K562 (cell line): ENCODE results near the gene GPR152. TPM values are rescaled to one million over a fixed set of nuclear protein-coding genes. Genes with fewer than 3 reads are reported as not detected.

ENCODE experiments used
- BRD4 ChIP-seq: fragments of 200-600 bp; sonication (generic); IDR thresholded peaks from 2 replicates; pipeline ENCODE4 v1.6.1; 2017; ENCODE audit warnings: inconsistent platforms
- CBFA2T3 ChIP-seq: fragments of 450-650 bp; IDR thresholded peaks from 2 replicates; pipeline ENCODE4 v1.6.1; 2017
- ELF2 ChIP-seq: fragments of 250-450 bp; sonication (Bioruptor Pico); IDR thresholded peaks from 2 replicates; pipeline ENCODE4 v1.5.0; 2021; ENCODE audit warnings: mild to moderate bottlenecking
- GATAD2B ChIP-seq: fragments of 450-650 bp; IDR thresholded peaks from 2 replicates; pipeline ENCODE4 v1.6.1; 2017; ENCODE audit warnings: mild to moderate bottlenecking, borderline replicate concordance
- HDAC2 ChIP-seq: fragments of 450-650 bp; IDR thresholded peaks from 2 replicates; pipeline ENCODE4 v1.6.1; 2016; ENCODE audit warnings: mild to moderate bottlenecking
- HNRNPK ChIP-seq: fragments of 200-400 bp; formaldehyde crosslinking; IDR thresholded peaks from one replicate; pipeline ENCODE4 v1.6.1; 2018; ENCODE audit warnings: mild to moderate bottlenecking, low read depth, low read length; ENCODE audit not compliant: poor library complexity, severe bottlenecking
- KAT8 ChIP-seq: fragments of 450-650 bp; IDR thresholded peaks from 2 replicates; pipeline ENCODE4 v1.6.1; 2016; ENCODE audit warnings: low read depth, mild to moderate bottlenecking
- MITF ChIP-seq: IDR thresholded peaks from 2 replicates; pipeline ENCODE4 v1.6.1; 2014; ENCODE audit warnings: antibody characterized with exemption
- OTX1 ChIP-seq: fragments of 450-650 bp; formaldehyde crosslinking; IDR thresholded peaks from 2 replicates; pipeline ENCODE4 v1.4.0; 2022; ENCODE audit warnings: mild to moderate bottlenecking
- RAD21 ChIP-seq, 2 experiments: fragments of 250-450 bp in 1 of 2; fragments of 450-650 bp in 1 of 2; sonication (Bioruptor Pico) in 1 of 2; formaldehyde crosslinking in 1 of 2; IDR thresholded peaks in 1 of 2; conservative IDR thresholded peaks in 1 of 2; 2 replicates each; pipeline versions ENCODE4 v1.4.0 to v1.8.0; 2020 to 2022; ENCODE audit warnings: mild to moderate bottlenecking in 2 of 2, moderate library complexity in 1 of 2
- RBM22 ChIP-seq: fragments of 200-400 bp; formaldehyde crosslinking; IDR thresholded peaks from 2 replicates; pipeline ENCODE4 v1.6.1; 2018; ENCODE audit warnings: low read length, low read depth; ENCODE audit not compliant: poor library complexity, severe bottlenecking
- SAFB2 ChIP-seq: fragments of 200-400 bp; formaldehyde crosslinking; IDR thresholded peaks from 2 replicates; pipeline ENCODE4 v1.6.1; 2018; ENCODE audit warnings: borderline replicate concordance, low read length, low read depth, moderate library complexity; ENCODE audit not compliant: severe bottlenecking
- U2AF2 ChIP-seq: fragments of 200-400 bp; formaldehyde crosslinking; optimal IDR thresholded peaks from 2 replicates; pipeline ENCODE3; 2017; ENCODE audit warnings: low read depth, mild to moderate bottlenecking, low read length
- ZNF212 ChIP-seq: fragments of 450-650 bp; formaldehyde crosslinking; IDR thresholded peaks from 2 replicates; pipeline ENCODE4 v1.4.0; 2020; ENCODE audit warnings: mild to moderate bottlenecking
- ZNF282 ChIP-seq: sonication (generic); formaldehyde crosslinking; IDR thresholded peaks from 2 replicates; pipeline ENCODE4 v1.8.1; 2023; ENCODE audit warnings: missing genetic modification reagents
- ZNF3 ChIP-seq: fragments of 250-450 bp; sonication (Bioruptor Pico); IDR thresholded peaks from 2 replicates; pipeline ENCODE4 v1.5.0; 2021; ENCODE audit warnings: mild to moderate bottlenecking, moderate library complexity
- ZNF395 ChIP-seq: fragments of 200-800 bp; sonication (Bioruptor generic); IDR thresholded peaks from 2 replicates; pipeline ENCODE4 v1.6.1; 2017; ENCODE audit warnings: missing genetic modification characterization, missing compliant biosample characterization
- ZNF57 ChIP-seq: fragments of 450-650 bp; formaldehyde crosslinking; IDR thresholded peaks from 2 replicates; pipeline ENCODE4 v1.4.0; 2020; ENCODE audit warnings: mild to moderate bottlenecking, moderate library complexity
- polyA plus RNA-seq, 8 experiments: library from polyadenylated mRNA; depleted of rRNA in 4 of 8; stranded (reverse) in 5 of 8; unstranded in 3 of 8; fragments of >200 nt; fragmentation: Nextera tagmentation in 2 of 8; fragmentation: Illumina TruSeq in 1 of 8; extraction: Ambion mirVana in 2 of 8; extraction: Trizol in 1 of 8; gene quantifications; 2 replicates each; pipeline versions ENCODE4 v1.2.1 to v1.2.3, GENCODE V29; 2011 to 2014; ENCODE audit warnings: inconsistent platforms in 1 of 8, missing spikeins in 1 of 8
- total RNA-seq, 7 experiments: library from RNA; depleted of rRNA in 6 of 7; stranded (reverse); fragments of >200 nt in 6 of 7; fragmentation: Illumina TruSeq in 2 of 7; extraction: Trizol in 2 of 7; gene quantifications; 2 replicates each; pipeline versions ENCODE4 v1.2.1 to v1.2.3, GENCODE V29; 2011 to 2021; ENCODE audit warnings: low replicate concordance in 1 of 7
- TF ChIP-seq, protein P1 (sequence below): fragments of 450-650 bp; formaldehyde crosslinking; IDR thresholded peaks from 2 replicates; pipeline ENCODE4 v1.4.0; 2020; ENCODE audit warnings: mild to moderate bottlenecking
- TF ChIP-seq, protein P2 (sequence below): fragments of 250-450 bp; sonication (Bioruptor Pico); IDR thresholded peaks from 2 replicates; pipeline ENCODE4 v1.5.0; 2020; ENCODE audit warnings: mild to moderate bottlenecking
- TF ChIP-seq, protein P3 (sequence below): fragments of 250-450 bp; sonication (Bioruptor Pico); IDR thresholded peaks from 2 replicates; pipeline ENCODE4 v1.4.0; 2020; ENCODE audit warnings: mild to moderate bottlenecking

The GPR152 gene
- total and polyA plus RNA-seq, 9 of the 15 experiments (the other 6 are each of a cell fraction or from before 2014, with no cell fraction given), result not detected

DNA sequence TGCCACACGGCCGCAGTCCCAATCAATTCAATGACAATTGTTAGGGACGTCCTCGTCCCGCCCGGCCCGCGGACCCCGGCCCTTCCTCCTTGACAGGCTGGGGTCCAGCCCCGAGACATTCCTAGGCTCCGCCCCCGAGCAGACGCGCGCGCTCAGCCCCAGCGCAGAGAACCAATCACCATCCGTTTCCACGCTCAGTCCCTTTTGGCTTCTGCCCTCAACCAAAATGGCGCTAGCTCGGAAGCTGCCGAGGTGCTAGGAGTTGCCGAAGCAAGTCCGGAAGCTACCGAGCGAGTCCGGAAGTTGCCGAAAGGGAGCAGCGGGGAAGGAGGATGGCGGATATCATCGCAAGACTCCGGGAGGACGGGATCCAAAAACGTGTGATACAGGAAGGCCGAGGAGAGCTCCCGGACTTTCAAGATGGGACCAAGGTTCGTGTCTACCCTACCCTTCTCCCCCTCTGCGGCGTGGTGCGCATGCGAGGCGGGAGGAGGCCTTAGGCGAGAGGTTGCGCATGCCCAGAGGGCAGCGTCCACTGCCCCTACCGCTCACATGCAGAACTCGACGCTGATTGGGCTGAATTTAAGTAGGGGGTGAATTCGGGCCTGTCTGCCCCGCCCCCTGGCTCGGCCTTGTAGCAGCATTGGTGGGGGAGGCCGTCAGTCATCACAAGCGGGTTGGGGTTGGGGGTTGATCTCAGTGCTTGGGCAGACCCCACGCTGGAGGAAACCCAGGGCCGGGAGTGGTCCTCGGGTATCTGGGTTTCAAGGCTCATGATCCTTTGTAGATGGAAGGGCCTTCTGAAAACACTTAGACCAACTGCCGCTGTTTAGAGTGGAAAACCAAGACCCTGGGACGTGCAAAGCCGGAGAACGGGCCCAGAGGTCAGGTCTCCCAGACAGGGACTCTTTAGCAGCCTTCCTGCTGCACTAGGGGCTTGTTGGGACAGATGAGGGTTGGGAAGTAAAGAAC lies 30.6 kb upstream of the GPR152 start, which contains the start of gene AIP (continued):
- TF ChIP-seq, protein P1, sequence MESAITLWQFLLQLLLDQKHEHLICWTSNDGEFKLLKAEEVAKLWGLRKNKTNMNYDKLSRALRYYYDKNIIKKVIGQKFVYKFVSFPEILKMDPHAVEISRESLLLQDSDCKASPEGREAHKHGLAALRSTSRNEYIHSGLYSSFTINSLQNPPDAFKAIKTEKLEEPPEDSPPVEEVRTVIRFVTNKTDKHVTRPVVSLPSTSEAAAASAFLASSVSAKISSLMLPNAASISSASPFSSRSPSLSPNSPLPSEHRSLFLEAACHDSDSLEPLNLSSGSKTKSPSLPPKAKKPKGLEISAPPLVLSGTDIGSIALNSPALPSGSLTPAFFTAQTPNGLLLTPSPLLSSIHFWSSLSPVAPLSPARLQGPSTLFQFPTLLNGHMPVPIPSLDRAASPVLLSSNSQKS (CRISPR knock-in tag), result no peak
- TF ChIP-seq, protein P2, sequence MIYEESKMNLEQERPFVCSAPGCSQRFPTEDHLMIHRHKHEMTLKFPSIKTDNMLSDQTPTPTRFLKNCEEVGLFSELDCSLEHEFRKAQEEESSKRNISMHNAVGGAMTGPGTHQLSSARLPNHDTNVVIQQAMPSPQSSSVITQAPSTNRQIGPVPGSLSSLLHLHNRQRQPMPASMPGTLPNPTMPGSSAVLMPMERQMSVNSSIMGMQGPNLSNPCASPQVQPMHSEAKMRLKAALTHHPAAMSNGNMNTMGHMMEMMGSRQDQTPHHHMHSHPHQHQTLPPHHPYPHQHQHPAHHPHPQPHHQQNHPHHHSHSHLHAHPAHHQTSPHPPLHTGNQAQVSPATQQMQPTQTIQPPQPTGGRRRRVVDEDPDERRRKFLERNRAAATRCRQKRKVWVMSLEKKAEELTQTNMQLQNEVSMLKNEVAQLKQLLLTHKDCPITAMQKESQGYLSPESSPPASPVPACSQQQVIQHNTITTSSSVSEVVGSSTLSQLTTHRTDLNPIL (CRISPR knock-in tag), result no peak
- TF ChIP-seq ZNF282 (CRISPR knock-in tag) (peak; percentile 95; the same call in 1 of the 2 replicates), OTX1 (no peak), MITF (no peak), U2AF2 (no peak), ZNF395 (no peak; the same call in 1 of the 2 replicates), ELF2 (no peak; the same call in 1 of the 2 replicates), HNRNPK (no peak), ZNF57 (CRISPR knock-in tag) (no peak), GATAD2B (no peak), HDAC2 (peak; percentile 84; the same call in 1 of the 2 replicates), RBM22 (no peak), RAD21 (CRISPR knock-in tag; conservative IDR thresholded peaks at IDR 0.05 in 1 of 2, IDR thresholded peaks at IDR 0.05 in 1 of 2) (no peak), BRD4 (no peak), KAT8 (no peak), ZNF3 (no peak), ZNF212 (CRISPR knock-in tag) (no peak), SAFB2 (no peak), CBFA2T3 (no peak)
- TF ChIP-seq, protein P3, sequence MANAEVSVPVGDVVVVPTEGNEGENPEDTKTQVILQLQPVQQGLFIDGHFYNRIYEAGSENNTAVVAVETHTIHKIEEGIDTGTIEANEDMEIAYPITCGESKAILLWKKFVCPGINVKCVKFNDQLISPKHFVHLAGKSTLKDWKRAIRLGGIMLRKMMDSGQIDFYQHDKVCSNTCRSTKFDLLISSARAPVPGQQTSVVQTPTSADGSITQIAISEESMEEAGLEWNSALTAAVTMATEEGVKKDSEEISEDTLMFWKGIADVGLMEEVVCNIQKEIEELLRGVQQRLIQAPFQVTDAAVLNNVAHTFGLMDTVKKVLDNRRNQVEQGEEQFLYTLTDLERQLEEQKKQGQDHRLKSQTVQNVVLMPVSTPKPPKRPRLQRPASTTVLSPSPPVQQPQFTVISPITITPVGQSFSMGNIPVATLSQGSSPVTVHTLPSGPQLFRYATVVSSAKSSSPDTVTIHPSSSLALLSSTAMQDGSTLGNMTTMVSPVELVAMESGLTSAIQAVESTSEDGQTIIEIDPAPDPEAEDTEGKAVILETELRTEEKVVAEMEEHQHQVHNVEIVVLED (CRISPR knock-in tag), result 0 out of 2 replicates have a peak, but pooled peaks have one; percentile 15
